A673 (cell line): Measurements from ENCODE around the gene OR9A2. TPM values are rescaled to one million over a fixed set of nuclear protein-coding genes. Genes with fewer than 3 reads are reported as not detected.

Experiments
- BruUV-seq: library from RNA; stranded (reverse); fragments of 400-500 nt; replicated peaks from 2 replicates; lab custom pipeline; 2021; lab: Mats Ljungman, UMichigan
- CTCF ChIA-PET: fragments of 300-600 bp; sonication (Branson Sonifier 250); formaldehyde crosslinking; loops from one replicate; lab custom pipeline; 2022; ENCODE audit warnings: antibody characterized with exemption; lab: Charles Lee
- POLR2A ChIA-PET: fragments of 300-600 bp; sonication (Branson Sonifier 250); formaldehyde crosslinking; loops from one replicate; lab custom pipeline; 2022; ENCODE audit warnings: antibody characterized with exemption; ENCODE audit not compliant: low non-redundant PET; lab: Charles Lee
- DNase-seq: peaks from one replicate; pipeline ENCODE4 v3.0.0-alpha.2; 2015; ENCODE audit warnings: low spot score
- H3K27ac ChIP-seq: fragments of 200-600 bp; sonication (generic); 2 replicates; pipeline ENCODE4 v1.5.1; 2016; ENCODE audit warnings: mixed run types, low read depth, mild to moderate bottlenecking, mixed read lengths, antibody characterized with exemption, low read length; ENCODE audit not compliant: poor library complexity, severe bottlenecking
- H3K27me3 ChIP-seq: fragments of 200-600 bp; sonication (generic); replicated peaks from 2 replicates; pipeline ENCODE4 v1.6.1; 2017; ENCODE audit warnings: mixed run types, low read depth, mild to moderate bottlenecking, mixed read lengths, antibody characterized with exemption, low read length; ENCODE audit not compliant: insufficient read depth, poor library complexity
- H3K36me3 ChIP-seq: fragments of 200-600 bp; sonication (generic); 2 replicates; pipeline ENCODE4 v1.6.1; 2016; ENCODE audit warnings: mixed run types, mild to moderate bottlenecking, mixed read lengths, antibody characterized with exemption, low read length; ENCODE audit not compliant: insufficient read depth, poor library complexity, severe bottlenecking
- H3K4me1 ChIP-seq: fragments of 200-600 bp; sonication (generic); 2 replicates; pipeline ENCODE4 v1.6.1; 2017; ENCODE audit warnings: mixed run types, mild to moderate bottlenecking, mixed read lengths, antibody characterized with exemption, low read length; ENCODE audit not compliant: insufficient read depth, poor library complexity, severe bottlenecking
- H3K4me3 ChIP-seq: fragments of 200-600 bp; sonication (generic); 2 replicates; pipeline ENCODE4 v1.5.1; 2016; ENCODE audit warnings: low read depth, mixed run types, mild to moderate bottlenecking, mixed read lengths, low read length; ENCODE audit not compliant: poor library complexity, severe bottlenecking
- H3K9me3 ChIP-seq: fragments of 200-600 bp; sonication (generic); 2 replicates; pipeline ENCODE4 v1.6.1; 2016; ENCODE audit warnings: mixed run types, low read depth, mild to moderate bottlenecking, mixed read lengths, antibody characterized with exemption, low read length; ENCODE audit not compliant: poor library complexity, severe bottlenecking
- CTCF ChIP-seq: fragments of 300-800, 200-600 bp; sonication (generic); conservative IDR thresholded peaks from 2 replicates; pipeline ENCODE4 v1.5.1; 2017; ENCODE audit warnings: low read depth, mild to moderate bottlenecking, antibody characterized with exemption, low read length, moderate library complexity, mixed read lengths
- EZH2 ChIP-seq: fragments of 200-600 bp; sonication (generic); IDR thresholded peaks from 2 replicates; pipeline ENCODE4 v1.6.1; 2017; ENCODE audit warnings: borderline replicate concordance, low read depth, mild to moderate bottlenecking, mixed read lengths, antibody characterized with exemption, low read length; ENCODE audit not compliant: poor library complexity, severe bottlenecking
- intact Hi-C: fragments of 100-400 bp; cut with micrococcal nuclease; formaldehyde crosslinking; loops from one replicate; pipeline ENCODE4 v1.10.0; 2022; ENCODE audit not compliant: unreplicated experiment
- total RNA-seq: library from RNA; stranded (reverse); gene quantifications from 2 replicates; pipeline ENCODE4 v1.2.3, GENCODE V29; 2021

OR9A2 gene
- total RNA-seq, 1 experiment from 2014 or later, result not detected

- BruUV-seq, result no TSS peak
- no peak for TF ChIP-seq CTCF
- CTCF ChIA-PET, result interaction anchor here (2.8 kb wide), 1 partner anchor 215 kb away, joined by 7 read pairs; no protein-coding TSS in a partner anchor
- no peak for DNase-seq
- POLR2A ChIA-PET, result no interaction called here
- H3K4me1 ChIP-seq, result no peaks in the 10 kb centered on the region
- H3K9me3 ChIP-seq, result no peaks in the 10 kb centered on the region
- H3K4me3 ChIP-seq, result no peak overlapping the region
- H3K36me3 ChIP-seq, result no peaks in the 10 kb centered on the region
- H3K27ac ChIP-seq, result no peak overlapping the region
- intact Hi-C loops, result loop anchor here (5.0 to 10.0 kb wide), 2 partner anchors 117 to 395 kb away; no protein-coding TSS in a partner anchor
- H3K27me3 ChIP-seq, result peaks cover 5% of the 10 kb centered on the region
Measured at GRCh38 chr7:142999793-143000192, 27.1 kb downstream of the OR9A2 start.

- TF ChIP-seq CTCF (no peak), EZH2 (no peak)
- CTCF ChIA-PET, result interaction anchor here (2.8 kb wide), 1 partner anchor 216 kb away, joined by 7 read pairs; no protein-coding TSS in a partner anchor
- H3K9me3 ChIP-seq, result no peaks in the 10 kb centered on the region
Measured at GRCh38 chr7:142998966-142999365, 28.0 kb downstream of the OR9A2 start.

GRCh38 chr7:142997456-142997989 lies 29.4 kb downstream of the OR9A2 start:
- BruUV-seq, result no TSS peak
- Histone ChIP-seq H3K36me3 (no peaks in the 10 kb centered on the region), H3K9me3 (no peaks in the 10 kb centered on the region), H3K4me3 (no peak overlapping the region), H3K4me1 (no peaks in the 10 kb centered on the region), H3K27me3 (peaks cover 5% of the 10 kb centered on the region), H3K27ac (no peak overlapping the region)
- DNase-seq, result no peak
- intact Hi-C loops, result no loop called here
- ChIA-PET CTCF (no interaction called here), POLR2A (no interaction called here)
- TF ChIP-seq EZH2 (no peak), CTCF (no peak)

More at GRCh38 chr7:142998966-142999365, 28.0 kb downstream of the OR9A2 start:
- BruUV-seq, result no TSS peak
- intact Hi-C loops, result no loop called here
- Histone ChIP-seq H3K27ac (no peak overlapping the region), H3K27me3 (peaks cover 5% of the 10 kb centered on the region), H3K4me1 (no peaks in the 10 kb centered on the region), H3K36me3 (no peaks in the 10 kb centered on the region), H3K4me3 (no peak overlapping the region)
- no peak for DNase-seq
- POLR2A ChIA-PET, result no interaction called here
